Endometrial microvascular endothelial cells (primary cell): ENCODE results near the gene GPSM1. TPM values are rescaled to one million over a fixed set of nuclear protein-coding genes. Genes with fewer than 3 reads are reported as not detected.

Experiments used
- in situ Hi-C: cut with HindIII; loops from 2 replicates; pipeline ENCODE4 v1.10.0; 2017; ENCODE audit warnings: low sequenced_read_pairs, low pct_unique_long_range_greater_than_20kb; ENCODE audit errors: inconsistent ontology term
- total RNA-seq: library from RNA; depleted of rRNA; stranded (reverse); fragments of >200 nt; gene quantifications from one replicate; pipeline ENCODE4 v1.2.3, GENCODE V29; 2015; ENCODE audit errors: inconsistent ontology term

Gene GPSM1
- total RNA-seq, 1 donor from 2014 or later: 20.2 TPM

- in situ Hi-C loops: no loop called here
Observed at GRCh38 chr9:136289651-136290507, 37.5 kb upstream of the GPSM1 start.

GRCh38 chr9:136290508-136291000, 36.8 kb upstream of the GPSM1 start:
- in situ Hi-C loops: no loop called here

GRCh38 chr9:136291306-136292025, 35.9 kb upstream of the GPSM1 start:
- in situ Hi-C loops: no loop called here

GRCh38 chr9:136292026-136292538, 35.3 kb upstream of the GPSM1 start:
- in situ Hi-C loops: no loop called here

- in situ Hi-C loops: no loop called here
Observed at GRCh38 chr9:136292591-136293448, 34.5 kb upstream of the GPSM1 start.

- in situ Hi-C loops: no loop called here
Observed at GRCh38 chr9:136293476-136294077, 33.8 kb upstream of the GPSM1 start.

- in situ Hi-C loops: no loop called here
Observed at GRCh38 chr9:136294437-136294836, 32.9 kb upstream of the GPSM1 start.

GRCh38 chr9:136295055-136295454, 32.3 kb upstream of the GPSM1 start:
- in situ Hi-C loops: no loop called here

GRCh38 chr9:136295542-136296433, 31.6 kb upstream of the GPSM1 start:
- in situ Hi-C loops: no loop called here

- in situ Hi-C loops: no loop called here
Observed at GRCh38 chr9:136296434-136297015, 30.8 kb upstream of the GPSM1 start.

- in situ Hi-C loops: no loop called here
Observed at GRCh38 chr9:136297016-136297691, 30.2 kb upstream of the GPSM1 start.

- in situ Hi-C loops: no loop called here
Observed at GRCh38 chr9:136297766-136298735, 29.3 kb upstream of the GPSM1 start.

- in situ Hi-C loops: no loop called here
Observed at GRCh38 chr9:136299116-136299515, 28.2 kb upstream of the GPSM1 start.

GRCh38 chr9:136299541-136299940, 27.8 kb upstream of the GPSM1 start:
- in situ Hi-C loops: no loop called here

- in situ Hi-C loops: no loop called here
Observed at GRCh38 chr9:136300016-136300545, 27.3 kb upstream of the GPSM1 start.
